ENCODE measurements around the gene ELMO1.

The ELMO1 gene

DNA sequence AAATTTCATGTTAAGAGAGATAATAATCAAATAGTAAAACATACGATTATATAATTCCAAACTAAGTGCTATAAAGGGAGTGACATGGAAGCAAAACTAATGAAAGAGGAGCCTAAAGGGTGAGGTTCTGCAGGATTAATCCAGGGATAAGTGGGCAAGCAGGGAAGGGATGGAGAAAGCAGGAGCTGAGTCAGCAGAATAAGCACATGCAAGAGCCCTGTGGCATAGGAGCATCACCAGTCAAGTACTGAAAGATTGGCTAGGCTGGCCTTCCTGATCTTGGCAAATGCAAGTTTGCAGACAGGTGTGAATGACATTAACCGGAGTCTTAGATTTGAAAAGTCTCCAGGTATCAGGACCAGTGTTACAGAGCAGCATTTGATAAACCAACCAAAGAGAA is 336.4 kb downstream of the ELMO1 start:
- DNase-seq = no peak

DNA sequence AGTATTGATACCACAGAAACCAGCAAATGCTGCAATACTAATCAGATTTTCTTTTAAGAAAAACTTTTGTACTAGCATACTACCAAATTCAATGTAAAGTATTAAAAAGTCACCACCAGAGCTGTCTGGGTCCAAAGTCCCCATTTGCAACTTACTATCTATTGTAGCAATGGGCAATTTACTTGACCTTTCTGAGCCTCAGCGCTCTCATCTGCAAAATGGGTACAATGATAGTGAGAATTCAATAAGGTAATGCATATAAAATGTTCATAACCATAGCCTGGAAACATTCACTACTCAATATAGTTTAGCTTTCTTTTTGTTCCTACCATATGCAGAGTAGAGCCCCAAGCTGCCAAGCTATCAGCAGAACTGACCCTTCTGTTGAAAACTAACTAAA is 337.2 kb downstream of the ELMO1 start:
- no peak for DNase-seq

DNA sequence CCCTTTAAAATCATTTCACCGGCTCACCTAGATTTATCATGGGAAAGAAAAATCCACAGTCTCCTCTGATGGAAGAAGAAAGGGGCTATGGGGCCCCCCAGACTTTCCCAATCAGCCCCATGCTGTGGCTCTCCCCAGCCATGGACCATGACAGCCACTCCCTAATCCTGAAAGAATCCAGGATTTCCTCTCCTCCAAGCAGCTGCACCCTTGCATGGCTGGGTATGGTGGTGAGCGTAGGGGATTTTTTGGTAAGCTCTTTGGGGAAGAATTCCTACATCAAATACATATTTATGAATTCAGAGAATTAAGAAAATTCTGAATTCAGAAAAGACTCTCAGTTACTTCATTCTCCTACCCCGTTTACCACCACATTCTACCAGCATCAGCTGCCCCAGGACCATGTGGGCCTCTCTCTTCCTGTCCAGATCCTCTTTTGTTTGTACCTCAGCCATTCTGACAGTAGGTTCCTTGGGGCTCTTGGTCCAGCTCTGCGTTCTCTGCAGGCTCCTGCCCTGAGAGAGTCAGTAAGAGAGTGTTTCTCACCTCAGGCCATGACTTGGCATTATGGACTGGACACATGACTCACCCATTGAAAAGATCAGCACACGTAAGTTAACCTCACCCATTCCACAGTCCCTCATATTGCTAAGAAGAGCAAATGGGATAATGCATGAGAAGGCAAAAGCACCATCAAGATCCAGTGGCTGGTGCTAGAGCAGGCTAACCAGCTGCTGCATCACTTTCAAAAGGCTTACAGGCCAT is 337.8 kb downstream of the ELMO1 start:
- no peak for DNase-seq

DNA sequence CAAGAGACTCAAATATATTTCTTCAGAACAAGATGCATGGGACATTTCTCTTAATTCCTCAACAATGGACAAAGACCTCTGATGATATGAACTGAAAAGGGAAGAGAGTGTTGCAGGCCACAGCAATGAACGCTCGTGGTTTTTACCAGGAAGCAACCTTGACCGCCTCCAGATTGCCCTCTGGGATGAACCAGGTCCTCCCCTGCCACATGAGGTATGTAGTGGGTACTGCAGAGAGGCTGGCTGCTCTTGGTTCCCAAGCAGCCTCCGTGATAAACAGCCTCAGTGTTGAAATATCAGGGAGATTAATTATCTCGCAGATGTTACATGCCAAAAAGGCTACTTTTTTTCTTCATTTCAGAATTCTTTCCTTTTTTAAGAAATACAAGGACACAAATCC is 338.8 kb downstream of the ELMO1 start:
- peak; percentile 17 for DNase-seq

DNA sequence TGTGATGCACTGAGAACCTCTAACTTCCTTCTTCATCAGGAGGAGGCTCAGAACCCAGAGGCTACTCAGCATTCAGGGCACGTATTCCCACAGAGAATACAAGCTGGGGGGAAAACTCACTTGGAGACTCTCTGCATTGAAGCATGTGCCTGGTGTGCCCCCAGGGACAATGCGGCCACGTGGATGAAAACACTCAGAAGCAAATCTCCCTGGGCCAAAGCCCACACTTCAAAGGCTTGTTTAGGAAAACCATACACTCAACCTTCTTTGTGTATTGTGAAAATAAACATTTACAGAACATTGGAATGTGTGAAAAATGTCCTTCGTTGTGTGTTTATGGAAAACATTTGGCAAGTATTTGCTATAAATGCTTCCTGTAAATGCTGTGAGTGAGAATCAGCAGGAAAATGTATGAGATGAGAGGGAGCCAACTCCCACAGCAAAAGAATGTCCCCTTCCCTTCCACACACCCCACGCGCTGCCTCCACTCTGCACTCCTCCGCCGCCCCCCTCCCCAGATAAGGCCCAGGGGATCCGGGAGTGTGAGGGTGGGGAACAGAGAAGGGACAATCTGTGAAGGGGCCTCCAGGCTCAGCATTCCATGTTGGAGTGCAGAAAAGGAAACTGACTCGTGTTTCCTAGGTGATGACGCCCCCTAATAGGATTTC is 339.5 kb downstream of the ELMO1 start:
- DNase-seq = no peak

DNA sequence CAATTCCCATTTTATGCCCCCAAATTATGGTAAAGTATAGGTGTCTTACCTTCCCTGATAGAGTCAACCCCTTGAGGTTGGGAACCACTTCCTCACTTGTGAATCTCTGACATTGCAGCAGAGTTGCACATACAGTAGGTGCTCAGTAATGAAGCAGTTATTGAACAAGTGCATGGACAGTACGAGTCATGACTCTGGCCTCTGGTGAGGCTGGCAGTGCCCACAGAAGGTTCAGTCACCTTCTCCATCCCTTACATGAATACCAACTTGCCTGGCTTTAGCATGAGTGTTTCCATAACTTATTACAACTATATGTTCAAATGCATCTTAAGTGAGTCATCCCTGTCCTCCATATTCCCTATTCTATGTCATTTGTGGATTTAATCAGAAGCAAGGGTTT is 340.0 kb downstream of the ELMO1 start:
- no peak for DNase-seq

DNA sequence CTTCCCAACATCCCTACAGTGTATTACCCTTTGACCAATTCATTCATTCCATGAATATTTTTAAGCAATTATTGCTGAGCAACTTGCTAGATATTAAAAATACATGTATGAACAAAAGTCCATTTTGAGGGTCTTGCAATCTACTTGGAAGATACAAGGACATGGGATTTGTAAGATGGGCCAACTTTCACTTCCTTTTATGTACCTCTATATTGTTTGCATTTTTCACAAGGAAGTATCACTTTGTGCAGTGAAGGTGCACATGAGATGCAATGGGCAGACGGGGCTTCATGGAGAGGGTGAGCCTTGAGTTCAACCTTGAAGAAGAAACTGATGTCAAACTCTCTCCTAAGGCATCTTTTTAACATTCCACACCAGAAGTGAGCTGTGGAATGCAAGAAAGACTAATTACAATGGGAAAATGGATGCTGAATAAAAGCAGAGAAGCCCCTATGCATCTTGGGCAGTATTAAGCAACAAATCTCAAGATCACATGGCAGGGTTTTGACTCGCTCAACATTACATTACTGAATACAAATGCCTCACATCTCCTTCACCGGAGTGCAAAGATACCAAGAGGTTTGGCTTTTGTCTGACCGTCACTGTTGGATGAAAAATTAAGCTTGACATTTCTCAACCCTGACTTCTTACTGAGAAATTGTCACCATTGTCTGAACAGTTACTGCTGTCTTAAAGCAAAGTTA is 341.5 kb downstream of the ELMO1 start:
- DNase-seq = no peak

DNA sequence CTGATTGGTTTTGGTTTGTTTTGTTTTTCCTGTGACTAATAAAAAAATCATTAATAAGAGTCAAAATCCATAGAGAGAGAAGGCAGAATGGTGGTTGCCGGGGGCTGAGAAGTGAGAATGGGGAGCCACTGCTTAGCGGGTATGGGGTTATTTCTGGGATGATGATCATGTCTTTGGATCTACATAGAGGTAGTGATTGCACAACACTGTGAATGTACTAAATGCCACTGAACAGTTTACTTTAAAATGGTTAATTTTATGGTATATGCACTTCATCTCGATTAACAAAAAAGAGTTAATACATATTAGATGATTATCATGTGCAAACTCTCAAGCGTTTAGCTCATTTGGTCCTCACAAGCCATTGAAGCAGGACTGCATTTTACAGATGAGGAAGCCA is 342.9 kb downstream of the ELMO1 start:
- DNase-seq = no peak

DNA sequence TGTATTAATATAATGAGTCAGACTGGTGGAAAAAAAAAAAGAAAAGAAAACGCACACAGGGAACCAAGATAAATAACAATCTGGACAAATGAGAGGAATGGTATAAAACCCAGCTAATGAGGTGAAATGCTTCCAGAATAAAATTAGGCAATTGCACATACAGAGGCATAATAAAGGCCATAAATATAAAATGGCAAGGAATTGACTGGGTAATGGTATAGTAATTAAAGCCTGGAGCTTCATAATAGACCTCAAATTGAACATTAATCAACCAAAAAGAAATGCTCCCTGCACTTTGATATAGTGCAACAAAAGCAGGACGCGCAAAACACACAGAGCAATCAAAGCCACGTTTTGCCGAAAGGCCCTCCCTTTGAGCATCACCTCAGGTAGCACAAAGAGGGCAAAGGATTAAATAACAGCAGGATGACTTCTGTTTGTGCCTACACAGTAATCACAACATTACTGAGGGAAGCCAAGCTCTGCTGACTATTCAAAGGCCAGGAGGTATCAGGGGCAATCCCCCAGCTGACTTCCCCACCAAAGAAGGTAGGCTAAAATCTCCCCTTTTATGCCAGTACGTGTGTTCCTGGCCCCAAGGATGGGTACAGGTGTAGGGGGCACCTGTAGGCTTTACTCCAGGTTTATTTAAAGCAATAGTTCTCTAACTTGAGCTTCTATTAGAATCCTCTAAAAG is 343.7 kb downstream of the ELMO1 start:
- no peak for DNase-seq

DNA sequence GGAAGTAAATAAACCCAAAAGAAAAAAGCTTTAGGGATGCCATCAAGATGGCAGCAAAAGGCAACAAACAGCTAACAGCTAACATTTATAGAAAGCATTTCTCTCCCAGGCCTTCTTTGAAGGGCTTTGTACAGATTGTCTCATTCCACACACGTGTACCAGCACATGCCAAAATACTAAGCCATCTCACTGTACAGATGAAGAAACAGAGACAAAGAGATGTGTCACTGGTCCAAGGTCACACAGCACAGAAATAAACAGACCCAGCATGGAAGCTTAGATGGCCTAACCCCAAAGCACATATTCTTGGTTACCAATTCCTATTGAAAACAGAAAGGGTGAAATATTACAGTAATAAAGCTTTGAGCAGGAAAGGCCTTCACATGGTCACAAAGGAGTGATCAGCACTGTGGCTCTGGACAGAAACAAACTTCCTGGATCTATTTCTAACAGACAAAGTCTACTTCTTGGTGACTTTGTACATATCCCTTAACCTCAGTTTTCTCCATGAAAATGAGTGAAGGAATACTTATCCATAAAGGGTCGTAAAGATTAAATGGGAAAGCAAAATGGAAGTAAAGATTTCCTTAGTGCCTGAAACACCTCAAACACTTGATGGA is 346.0 kb downstream of the ELMO1 start:
- DNase-seq = no peak

DNA sequence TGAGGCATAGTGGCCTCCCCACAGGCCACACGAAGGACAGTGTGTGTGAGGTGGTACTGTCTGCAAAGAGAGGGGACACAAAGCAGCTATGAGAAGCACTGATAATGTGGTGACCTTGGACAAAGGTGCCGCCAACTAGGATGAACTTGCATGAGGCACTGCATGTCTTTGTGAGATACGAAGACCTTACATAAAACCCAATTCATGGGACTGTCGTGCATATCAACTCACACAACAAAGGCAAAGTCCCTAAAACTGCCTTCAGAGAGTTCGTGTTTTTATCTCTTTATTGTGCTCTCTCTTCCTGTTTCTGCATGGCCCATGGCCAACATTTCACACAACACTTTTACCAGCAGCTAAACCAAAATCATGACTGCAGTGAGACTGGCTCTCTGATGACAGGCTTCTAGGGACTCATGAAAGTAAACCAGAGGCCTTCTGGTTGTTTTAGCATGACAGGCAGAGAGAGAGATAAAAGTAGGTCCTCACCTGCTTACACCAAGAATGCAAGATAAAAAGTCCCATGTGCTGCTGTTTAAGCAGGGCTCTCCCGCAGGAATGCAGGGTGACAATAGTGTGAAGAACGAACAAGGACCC is 347.8 kb downstream of the ELMO1 start:
- peak; percentile 27 for DNase-seq

DNA sequence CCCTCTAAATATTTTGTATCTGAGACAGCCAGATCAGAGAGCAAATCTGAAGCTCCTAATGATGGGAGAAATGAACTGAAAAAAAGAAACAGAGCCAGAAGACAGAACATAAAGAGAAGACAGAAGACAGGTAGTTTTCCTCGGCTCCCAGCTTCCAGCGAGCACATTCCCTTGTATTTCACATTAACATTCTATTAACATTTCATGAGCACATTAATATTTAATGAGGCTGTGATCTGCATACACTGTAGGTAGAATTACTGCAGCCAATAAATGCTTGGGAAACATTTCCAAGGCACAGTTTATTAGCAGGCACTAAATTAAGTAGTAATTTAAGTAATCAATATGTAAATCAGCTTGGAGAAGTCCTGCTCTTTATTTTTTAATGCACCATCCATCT is 349.9 kb downstream of the ELMO1 start:
- DNase-seq = no peak

DNA sequence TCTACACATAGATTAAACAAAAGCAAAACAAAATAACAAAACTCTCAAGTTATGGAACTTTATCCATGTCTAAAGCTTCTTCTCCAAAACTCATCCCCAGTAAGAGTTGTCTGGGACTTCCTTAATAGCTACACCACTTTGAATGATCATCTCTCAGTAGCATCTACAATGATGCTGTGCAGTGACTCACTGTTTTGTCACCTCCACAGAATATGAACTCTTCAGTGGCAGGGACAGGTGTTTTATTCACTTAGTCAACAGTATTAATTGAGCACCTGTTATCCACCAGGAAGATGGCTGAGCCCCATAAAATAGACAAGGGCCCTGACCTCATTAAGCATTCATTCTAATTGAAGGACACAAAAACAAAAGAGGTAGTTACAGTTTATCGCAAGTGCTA is 350.7 kb downstream of the ELMO1 start:
- no peak for DNase-seq

DNA sequence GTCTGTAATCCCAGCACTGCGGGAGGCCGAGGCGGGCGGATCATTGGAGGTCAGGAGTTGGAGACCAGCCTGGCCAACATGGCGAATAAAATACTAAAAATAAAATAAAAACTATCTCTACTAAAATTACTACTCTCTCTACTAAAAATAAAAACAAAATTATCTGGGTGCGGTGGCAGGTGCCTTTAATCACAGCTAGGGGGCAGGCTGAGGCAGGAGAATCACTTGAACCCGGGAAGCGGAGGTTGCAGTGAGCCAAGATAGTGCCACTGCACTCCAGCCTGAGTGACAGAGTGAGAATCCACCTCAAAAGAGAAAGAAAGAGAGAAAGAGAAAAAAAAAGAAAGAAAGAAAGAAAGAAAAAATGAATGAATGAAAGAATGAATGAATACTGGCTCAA is 351.4 kb downstream of the ELMO1 start:
- DNase-seq = no peak

DNA sequence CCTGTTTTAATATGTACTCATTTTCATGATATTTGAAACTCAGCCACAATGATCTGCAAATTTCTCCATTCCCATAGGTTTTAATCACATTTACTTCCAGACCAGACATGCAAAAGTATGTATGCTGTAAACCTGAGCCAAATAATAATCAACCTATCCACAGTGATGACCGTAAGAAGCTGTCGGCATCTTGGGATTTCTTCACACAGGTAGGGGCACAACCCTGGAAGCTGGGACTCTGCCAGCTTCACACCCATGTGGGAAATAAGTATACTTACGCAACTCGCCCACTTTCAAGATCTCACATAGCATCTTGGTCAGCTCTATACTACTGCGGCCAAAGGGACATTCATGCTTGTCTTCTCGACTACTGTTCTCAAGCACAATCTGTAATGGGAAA is 352.3 kb downstream of the ELMO1 start:
- no peak for DNase-seq

DNA sequence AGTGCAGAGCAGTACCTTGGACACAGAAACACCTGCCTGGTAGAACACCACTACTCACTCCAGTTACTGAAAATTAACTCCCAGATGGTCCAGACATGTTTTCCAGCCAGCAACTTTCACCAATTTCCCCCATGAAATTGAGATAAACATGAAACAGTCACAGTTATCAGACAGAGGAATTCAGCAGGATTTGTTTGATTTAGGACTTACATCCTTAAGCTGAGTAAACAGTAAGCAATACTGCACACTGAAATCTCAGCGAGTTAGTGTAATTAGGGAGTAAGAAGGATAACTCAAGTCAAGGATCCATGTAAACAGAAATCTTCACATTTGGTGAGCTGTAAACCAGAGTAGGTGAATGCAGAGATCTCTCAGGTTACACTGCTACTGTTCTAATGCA is 353.5 kb downstream of the ELMO1 start:
- no peak for DNase-seq

DNA sequence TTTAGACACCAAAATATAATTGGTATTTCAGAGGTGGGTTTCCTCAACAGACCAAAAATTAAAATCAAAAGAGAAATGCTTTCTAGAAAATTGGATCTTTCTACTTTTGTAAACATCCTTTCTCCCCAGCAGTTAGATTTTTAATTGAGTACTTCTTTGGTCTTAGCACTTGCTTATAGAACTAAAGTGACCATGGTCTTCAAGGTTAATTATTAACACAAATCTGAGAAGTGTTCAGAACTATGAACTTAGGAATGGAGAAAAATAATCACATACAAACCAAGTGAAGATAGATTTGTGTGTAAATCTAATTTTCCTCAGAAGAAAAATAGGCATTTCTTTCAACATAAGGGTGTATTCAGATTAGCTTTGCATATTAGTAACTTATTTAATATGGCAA is 355.4 kb downstream of the ELMO1 start:
- DNase-seq = no peak

DNA sequence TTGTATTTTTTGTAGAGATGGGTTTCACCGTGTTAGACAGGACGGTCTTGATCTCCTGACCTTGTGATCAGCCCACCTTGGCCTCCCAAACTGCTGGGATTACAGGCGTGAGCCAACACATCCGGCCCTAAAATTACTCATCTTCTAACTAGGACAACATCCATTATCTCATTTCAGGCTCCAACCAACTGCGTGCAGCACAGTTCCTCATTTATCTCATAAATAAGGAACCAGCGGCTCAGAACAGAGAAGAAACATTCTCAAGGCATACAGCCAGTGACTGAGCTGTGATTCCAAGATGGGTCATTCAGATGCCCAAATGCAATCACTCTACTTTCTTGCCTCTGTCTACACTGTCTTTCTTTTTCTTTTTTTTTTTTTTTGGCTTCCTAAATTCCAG is 356.1 kb downstream of the ELMO1 start:
- peak; percentile 92 for DNase-seq

DNA sequence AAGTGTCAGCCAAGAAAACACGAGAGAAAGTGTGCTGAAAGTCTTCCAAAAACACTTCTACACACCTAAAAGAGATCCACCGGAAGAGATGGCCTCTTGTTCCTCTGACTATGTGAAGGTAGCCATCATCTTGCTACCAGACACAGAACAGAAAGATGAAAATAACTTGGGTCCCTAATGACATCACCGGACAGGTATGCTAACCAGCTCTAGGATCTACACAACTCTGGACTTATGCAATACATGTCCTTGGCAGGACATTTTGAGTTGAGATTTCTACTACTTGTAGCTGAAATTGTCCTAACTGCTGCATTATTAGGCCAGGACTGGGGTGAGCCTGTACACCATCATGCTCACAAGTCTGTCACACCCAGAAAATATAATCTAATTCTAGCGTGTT is 358.7 kb downstream of the ELMO1 start:
- DNase-seq = no peak

DNA sequence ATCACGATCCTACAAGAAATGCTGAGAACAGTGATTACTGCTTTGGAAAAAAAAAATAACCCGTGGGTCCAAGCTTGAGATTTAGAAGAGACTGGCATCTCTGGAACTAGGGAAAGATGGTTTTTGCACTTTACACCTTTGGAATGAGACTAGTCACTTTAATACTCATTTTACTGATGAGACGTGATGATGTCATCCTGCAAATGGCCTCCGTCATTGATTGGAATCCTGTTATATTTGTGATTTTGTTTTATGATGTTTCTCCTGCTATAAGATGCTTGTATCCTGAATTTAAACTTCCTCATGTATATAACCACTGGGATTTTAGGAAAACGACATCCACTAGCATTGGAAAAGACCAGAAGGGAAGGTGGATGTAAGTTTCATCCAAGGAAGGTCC is 363.1 kb downstream of the ELMO1 start:
- no peak for DNase-seq

DNA sequence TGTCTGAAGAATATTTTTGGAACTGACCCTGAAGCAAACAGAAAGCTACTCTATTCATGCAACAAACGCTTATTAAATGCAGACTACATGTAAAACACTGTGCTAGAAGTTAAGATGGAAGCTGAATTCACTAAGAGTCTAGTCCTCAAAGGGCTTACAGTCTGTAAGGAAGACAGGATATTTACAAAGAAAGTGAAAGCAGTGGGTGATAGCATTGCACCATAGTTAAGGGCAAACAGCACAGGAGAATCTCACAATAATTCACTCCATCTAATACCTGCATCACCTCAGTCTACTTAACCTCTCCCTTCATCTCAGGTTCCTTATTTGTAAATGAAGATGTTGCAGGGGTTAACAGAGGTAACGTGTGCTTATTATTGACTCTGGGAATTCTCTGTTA is 364.4 kb downstream of the ELMO1 start:
- peak; percentile 25 for DNase-seq

DNA sequence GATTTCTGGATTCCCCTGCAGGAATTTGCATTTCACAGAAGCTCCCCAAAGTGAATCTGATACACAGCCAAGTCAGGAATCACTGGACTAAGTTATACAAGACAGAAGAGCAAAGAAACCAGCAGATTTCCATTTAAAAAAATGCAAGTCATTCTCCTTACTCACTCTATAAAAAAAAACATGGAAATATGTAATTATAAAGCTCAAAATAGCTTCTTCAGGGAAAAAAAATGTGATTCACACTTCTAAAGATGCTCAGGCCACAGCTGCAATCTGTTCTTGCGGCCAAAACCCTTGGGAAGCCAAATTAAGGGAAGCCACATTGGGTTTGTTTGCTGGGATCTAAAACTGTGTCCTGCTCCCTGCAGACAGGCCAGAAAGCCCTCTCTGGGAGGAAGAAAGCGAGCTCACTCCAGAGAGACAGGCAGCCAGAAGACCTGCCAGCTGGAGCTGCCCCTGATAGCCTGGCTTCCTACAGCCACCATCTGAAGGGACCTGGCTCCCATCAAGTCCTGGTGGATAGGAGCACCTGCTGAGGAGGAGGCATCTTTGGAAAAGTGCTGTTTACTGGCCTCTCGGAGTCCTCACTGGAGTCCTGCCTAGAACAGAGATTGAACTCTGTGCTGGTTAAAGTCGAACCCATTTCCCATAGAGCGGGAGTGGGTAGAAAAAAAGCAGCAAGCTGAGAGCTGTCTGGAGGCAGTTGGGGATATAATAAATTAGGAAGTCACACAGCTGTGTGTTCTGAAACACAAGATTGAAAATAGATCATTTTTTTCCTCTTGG is 365.2 kb downstream of the ELMO1 start:
- DNase-seq = no peak

All from suppressor macrophage treated with lipopolysaccharide for 4 hours (primary cell).